SHP77 treated with DMSO at 0.1 percent for 48 hours (cell line): ENCODE results near the gene NLN.
"Not testable (repeated sequence)": the region's sequence is repeated elsewhere in the genome, so short reads cannot be mapped to it uniquely, and the experiment has no call there.

Experiments
- DNase-seq: peaks from one replicate; lab custom pipeline; 2025; lab: John Stamatoyannopoulos, UW

NLN gene

DNA sequence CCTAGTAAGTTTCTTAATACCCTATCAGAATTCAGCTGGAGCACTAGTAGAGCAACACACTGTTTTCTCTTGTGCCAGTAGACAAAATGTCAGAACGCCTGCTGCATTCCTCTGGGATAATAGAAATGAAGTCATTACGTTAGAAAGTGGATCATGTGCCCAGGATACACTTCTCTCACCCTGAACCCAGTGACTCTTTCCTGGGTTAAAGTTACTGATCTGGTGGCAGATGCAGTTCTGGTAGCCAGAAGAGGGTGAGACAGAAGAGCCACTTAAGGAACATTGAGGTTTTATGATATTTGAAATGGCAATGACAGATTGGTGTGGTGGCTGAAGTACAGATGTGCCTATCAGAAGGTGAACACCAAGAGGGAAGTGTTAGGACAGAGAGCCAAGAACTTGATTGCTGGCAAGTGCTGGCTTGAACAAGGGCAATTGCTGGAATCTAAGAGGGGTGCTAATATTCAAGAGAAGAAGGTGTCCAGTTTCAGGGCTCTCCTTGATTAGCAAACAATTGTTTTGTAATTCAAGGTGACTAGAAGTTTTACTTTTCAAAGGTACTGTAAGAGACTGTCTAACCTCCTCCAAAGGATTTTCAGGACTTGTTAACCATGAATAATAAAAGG lies 110.7 kb downstream of the NLN start:
- no peak for DNase-seq

DNA sequence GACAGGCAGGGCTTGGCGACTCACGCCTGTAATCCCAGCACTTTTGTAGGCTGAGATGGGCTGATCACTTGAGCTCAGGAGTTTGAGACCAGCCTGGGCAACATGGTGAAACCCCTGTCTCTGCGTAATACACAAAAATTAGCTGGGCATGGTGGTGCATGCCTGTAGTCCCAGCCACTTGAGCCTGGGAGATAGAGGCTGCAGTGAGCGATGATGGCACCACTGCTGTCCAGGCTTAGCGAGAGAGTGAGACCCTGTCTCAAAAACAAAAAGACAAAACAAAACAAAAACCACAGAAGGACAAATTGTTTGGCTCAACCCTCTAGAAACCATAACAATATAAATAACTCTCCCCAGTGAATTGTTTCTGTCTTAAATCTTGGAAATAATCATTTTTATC lies 111.8 kb downstream of the NLN start:
- no peak for DNase-seq

GRCh38 chr5:65834306-65834705 lies 112.3 kb downstream of the NLN start:
- DNase-seq = no peak

DNA sequence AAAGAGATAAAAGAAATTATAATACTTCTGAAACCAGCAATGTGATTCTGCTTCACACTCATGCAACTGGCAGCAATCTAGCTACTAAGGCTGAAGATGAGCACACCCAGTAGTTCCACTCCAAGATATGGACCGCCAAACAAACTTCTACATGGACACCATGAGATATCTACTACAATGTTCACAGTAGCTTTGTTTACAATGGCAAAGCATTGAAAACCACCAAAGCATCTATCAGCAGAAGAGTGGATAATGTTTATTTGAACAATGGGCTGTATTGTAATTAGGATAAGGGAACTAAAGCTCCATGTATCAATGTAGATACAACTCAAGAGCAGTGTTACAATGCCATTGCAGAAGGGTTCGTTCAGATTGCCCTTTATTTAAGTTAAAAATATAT lies 113.2 kb downstream of the NLN start:
- DNase-seq = no peak

GRCh38 chr5:65837139-65837538 lies 115.1 kb downstream of the NLN start:
- DNase-seq = no peak

GRCh38 chr5:65839170-65839569 lies 117.2 kb downstream of the NLN start:
- not testable (repeated sequence) for DNase-seq

DNA sequence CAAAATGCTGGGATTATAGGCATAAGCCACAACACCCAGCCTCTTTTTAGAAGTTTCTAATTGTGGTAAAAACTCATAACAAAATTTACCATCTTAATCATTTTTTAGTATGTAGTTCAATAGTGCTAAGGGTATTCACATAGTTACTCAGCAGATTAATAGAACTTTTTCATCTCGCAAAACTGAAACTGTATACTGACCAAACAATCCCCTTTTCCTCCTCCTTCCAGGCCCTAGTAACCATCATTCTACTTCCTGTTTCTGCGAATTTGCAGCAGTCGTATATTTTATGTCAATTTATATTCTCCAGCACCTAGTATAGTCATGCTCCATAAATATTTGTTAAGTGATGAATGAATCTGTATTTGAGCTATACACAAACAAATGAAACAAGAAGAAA lies 118.1 kb downstream of the NLN start:
- DNase-seq = no peak

GRCh38 chr5:65844763-65845162 lies 122.8 kb downstream of the NLN start:
- DNase-seq = not testable (repeated sequence)

GRCh38 chr5:65846101-65846500 lies 124.1 kb downstream of the NLN start:
- DNase-seq = no peak

DNA sequence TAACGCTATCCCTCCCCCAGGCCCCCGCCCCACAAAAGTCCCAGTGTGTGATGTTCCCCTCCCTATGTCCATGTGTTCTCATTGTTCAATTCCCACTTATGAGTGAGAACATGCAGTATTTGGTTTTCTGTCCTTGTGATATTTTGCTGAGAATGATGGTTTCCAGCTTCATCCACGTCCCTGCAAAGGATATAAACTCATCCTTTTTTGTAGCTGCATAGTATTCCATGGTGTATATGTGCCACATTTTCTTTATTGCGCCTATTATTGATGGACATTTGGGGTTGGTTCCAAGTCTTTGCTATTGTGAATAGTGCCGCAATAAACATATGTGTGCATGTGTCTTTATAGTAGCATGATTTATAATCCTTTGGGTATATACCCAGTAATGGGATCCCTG lies 125.0 kb downstream of the NLN start:
- DNase-seq = not testable (repeated sequence)

DNA sequence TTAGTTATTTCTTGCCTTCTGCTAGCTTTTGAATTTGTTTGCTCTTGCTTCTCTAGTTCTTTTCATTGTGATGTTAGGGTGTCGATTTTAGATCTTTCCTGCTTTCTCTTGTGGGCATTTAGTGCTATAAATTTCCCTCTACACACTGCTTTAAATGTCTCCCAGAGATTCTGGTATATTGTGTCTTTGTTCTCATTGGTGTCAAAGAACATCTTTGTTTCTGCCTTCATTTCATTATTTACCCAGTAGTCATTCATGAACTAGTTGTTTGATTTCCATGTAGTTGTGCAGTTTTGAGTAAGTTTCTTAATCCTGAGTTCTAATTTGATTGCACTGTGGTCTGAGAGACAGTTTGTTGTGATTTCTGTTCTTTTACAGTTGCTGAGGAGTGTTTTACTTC lies 127.9 kb downstream of the NLN start:
- DNase-seq = not testable (repeated sequence)

GRCh38 chr5:65854925-65855324 lies 132.9 kb downstream of the NLN start:
- no peak for DNase-seq

- DNase-seq = no peak
Measured at GRCh38 chr5:65855766-65856315, 133.8 kb downstream of the NLN start.

DNA sequence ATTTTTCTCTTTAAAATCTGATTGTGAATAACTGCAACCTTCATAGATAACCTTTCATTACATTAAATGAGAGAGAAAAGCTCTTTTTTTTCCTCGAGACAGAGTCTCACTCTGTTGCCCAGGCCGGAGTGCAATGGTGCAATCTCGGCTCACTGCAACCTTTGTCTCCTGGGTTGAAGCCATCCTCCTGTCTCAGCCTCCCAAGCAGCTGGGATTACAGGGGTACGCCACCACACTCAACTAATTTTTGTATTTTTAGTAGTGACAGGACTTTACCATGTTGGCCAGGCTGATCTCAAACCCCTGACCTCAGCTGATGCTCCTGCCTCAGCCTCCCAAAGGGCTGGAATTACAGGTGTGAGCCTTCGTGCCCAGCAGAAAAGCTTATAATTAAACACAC lies 134.5 kb downstream of the NLN start:
- no peak for DNase-seq

GRCh38 chr5:65858316-65858715 lies 136.3 kb downstream of the NLN start:
- no peak for DNase-seq

GRCh38 chr5:65861830-65862241 lies 139.8 kb downstream of the NLN start:
- DNase-seq = no peak

GRCh38 chr5:65862384-65862783 lies 140.4 kb downstream of the NLN start:
- no peak for DNase-seq

- DNase-seq = no peak
Measured at GRCh38 chr5:65863747-65864146, 141.7 kb downstream of the NLN start.

- no peak for DNase-seq
Measured at GRCh38 chr5:65866837-65867521, 145.0 kb downstream of the NLN start.

DNA sequence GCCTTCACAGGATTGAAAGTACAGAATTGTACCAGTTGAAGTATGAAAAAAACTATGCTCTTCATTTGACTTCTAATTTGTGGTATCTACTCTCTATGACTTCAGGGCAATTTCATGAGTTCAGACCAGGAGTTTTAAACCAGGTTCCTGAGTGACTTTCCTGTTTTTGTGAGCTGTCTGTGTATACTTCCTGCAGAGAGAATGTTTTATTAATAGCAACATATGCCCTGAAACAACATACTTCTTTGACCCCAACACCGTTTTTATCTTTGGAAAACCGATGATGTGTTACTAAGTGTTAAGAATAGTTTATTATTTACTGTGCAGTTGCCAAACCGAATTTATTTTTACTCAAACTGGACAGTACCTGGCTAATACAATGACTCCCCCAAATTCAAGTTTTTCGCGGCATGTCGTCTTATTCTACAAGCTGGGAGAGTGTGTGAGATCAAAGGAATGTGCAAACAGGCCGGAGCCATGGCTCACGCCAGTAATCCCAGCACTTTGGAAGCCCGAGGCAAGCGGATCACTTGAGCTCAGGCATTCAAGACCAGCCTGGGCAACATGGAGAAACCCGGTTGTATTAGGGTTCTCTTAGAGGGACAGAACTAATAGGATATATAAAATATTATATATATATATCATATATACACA lies 145.7 kb downstream of the NLN start:
- no peak for DNase-seq

- no peak for DNase-seq
Measured at GRCh38 chr5:65868509-65868908, 146.5 kb downstream of the NLN start.

DNA sequence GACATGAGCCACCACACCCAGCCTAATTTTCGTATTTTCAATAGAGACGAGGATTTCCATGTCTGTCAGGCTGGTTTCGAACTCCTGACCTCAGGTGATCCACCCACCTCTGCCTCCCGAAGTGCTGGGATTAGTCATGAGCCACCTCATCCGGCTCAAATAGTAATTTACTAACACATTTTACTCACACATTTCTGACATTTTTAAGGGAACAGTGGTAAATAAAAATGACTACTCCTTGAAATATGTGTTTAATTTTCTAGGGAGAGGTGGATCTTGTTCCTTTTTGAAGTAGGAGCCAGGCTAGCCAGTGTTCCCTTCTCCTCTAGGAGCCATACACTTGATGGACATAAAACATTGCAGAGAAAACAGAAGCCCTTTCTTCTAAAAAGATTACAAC lies 149.2 kb downstream of the NLN start:
- DNase-seq = no peak

- DNase-seq = not testable (repeated sequence)
Measured at GRCh38 chr5:65871776-65872175, 149.8 kb downstream of the NLN start.
